GM12878 (cell line): ENCODE results near the gene ELP2. TPM values are rescaled to one million over a fixed set of nuclear protein-coding genes. Genes with fewer than 3 reads are reported as not detected.

Experiments
- ATF3 ChIP-seq: IDR thresholded peaks from 2 replicates; pipeline ENCODE4 v1.6.1; 2011; ENCODE audit warnings: low read depth, mild to moderate bottlenecking, low read length, moderate library complexity, borderline replicate concordance; ENCODE audit errors: extremely low read depth
- BACH1 ChIP-seq: fragments of 450-650 bp; IDR thresholded peaks from 2 replicates; pipeline ENCODE4 v1.6.1; 2017; ENCODE audit warnings: mild to moderate bottlenecking, borderline replicate concordance
- CBX3 ChIP-seq: fragments of 200-600 bp; sonication (generic); IDR thresholded peaks from 2 replicates; pipeline ENCODE4 v1.6.1; 2016; ENCODE audit warnings: low read depth, borderline replicate concordance
- CBX5 ChIP-seq: sonication (generic); IDR thresholded peaks from 2 replicates; pipeline ENCODE4 v1.6.1; 2016; ENCODE audit warnings: low read depth, moderate library complexity, mild to moderate bottlenecking, inconsistent platforms
- CHD1 ChIP-seq: IDR thresholded peaks from 2 replicates; pipeline ENCODE4 v1.6.1; 2012; ENCODE audit warnings: low read depth, low read length, improper control_type of control experiment
- CREB1 ChIP-seq: IDR thresholded peaks from 2 replicates; pipeline ENCODE4 v1.6.1; 2012; ENCODE audit warnings: low read depth, mild to moderate bottlenecking, inconsistent platforms
- EZH2 ChIP-seq: IDR thresholded peaks from 2 replicates; pipeline ENCODE4 v1.6.1; 2012; ENCODE audit warnings: low read depth, mild to moderate bottlenecking, control low read depth, inconsistent platforms, low read length, borderline replicate concordance; ENCODE audit not compliant: control insufficient read depth
- HCFC1 ChIP-seq: fragments of 150-350 bp; IDR thresholded peaks from 2 replicates; pipeline ENCODE4 v1.6.1; 2014; ENCODE audit warnings: low read length
- IKZF1 ChIP-seq: fragments of 450-650 bp; conservative IDR thresholded peaks from 2 replicates; pipeline ENCODE4 v1.6.1; 2017; ENCODE audit warnings: antibody characterized with exemption, mild to moderate bottlenecking
- IRF3 ChIP-seq: fragments of 450-650 bp; IDR thresholded peaks from 2 replicates; pipeline ENCODE4 v1.6.1; 2014; ENCODE audit warnings: mild to moderate bottlenecking
- IRF4 ChIP-seq: IDR thresholded peaks from 2 replicates; pipeline ENCODE4 v1.6.1; 2011; ENCODE audit warnings: low read depth, low read length
- MTA2 ChIP-seq: fragments of 450-650 bp; IDR thresholded peaks from 2 replicates; pipeline ENCODE4 v1.6.1; 2016; ENCODE audit warnings: low read depth, mild to moderate bottlenecking, moderate library complexity
- NFIC ChIP-seq: IDR thresholded peaks from 2 replicates; pipeline ENCODE4 v1.6.1; 2012; ENCODE audit warnings: low read depth, mild to moderate bottlenecking, inconsistent platforms, low read length, moderate library complexity
- NFYB ChIP-seq: IDR thresholded peaks from 2 replicates; pipeline ENCODE4 v1.6.1; 2011; ENCODE audit warnings: low read depth, mild to moderate bottlenecking, low read length, improper control_type of control experiment, moderate library complexity; ENCODE audit not compliant: insufficient read depth
- NR2C2 ChIP-seq: IDR thresholded peaks from 2 replicates; pipeline ENCODE4 v1.6.1; 2011; ENCODE audit warnings: borderline replicate concordance, low read depth; ENCODE audit not compliant: control insufficient read depth, insufficient read length
- NRF1 ChIP-seq: conservative IDR thresholded peaks from 2 replicates; pipeline ENCODE4 v1.6.1; 2011; ENCODE audit warnings: mild to moderate bottlenecking, low read depth, low read length, improper control_type of control experiment
- PBX3 ChIP-seq: IDR thresholded peaks from 2 replicates; pipeline ENCODE4 v1.6.1; 2011; ENCODE audit warnings: mild to moderate bottlenecking, low read depth, low read length, moderate library complexity; ENCODE audit not compliant: insufficient replicate concordance
- RBBP5 ChIP-seq: fragments of 200-600 bp; sonication (generic); conservative IDR thresholded peaks from 2 replicates; pipeline ENCODE4 v1.6.1; 2016
- SIN3A ChIP-seq: IDR thresholded peaks from 2 replicates; pipeline ENCODE4 v1.6.1; 2012; ENCODE audit warnings: low read depth, low read length, improper control_type of control experiment
- SRF ChIP-seq, 2 experiments: IDR thresholded peaks; 2 replicates each; pipeline ENCODE4 v1.6.1; 2011; ENCODE audit warnings: low read depth in 2 of 2, low read length in 2 of 2, mild to moderate bottlenecking in 1 of 2, moderate library complexity in 1 of 2
- STAT1 ChIP-seq: fragments of 450-650 bp; conservative IDR thresholded peaks from 2 replicates; pipeline ENCODE4 v1.6.1; 2014; ENCODE audit warnings: antibody characterized with exemption, mild to moderate bottlenecking
- TAF1 ChIP-seq: IDR thresholded peaks from 2 replicates; pipeline ENCODE4 v1.6.1; 2011; ENCODE audit warnings: mild to moderate bottlenecking, low read depth, low read length, borderline replicate concordance
- TBL1XR1 ChIP-seq: IDR thresholded peaks from 2 replicates; pipeline ENCODE4 v1.6.1; 2012; ENCODE audit warnings: low read depth, low read length, improper control_type of control experiment
- TCF12 ChIP-seq: IDR thresholded peaks from 2 replicates; pipeline ENCODE4 v1.6.1; 2011; ENCODE audit warnings: low read depth, mild to moderate bottlenecking, low read length
- USF1 ChIP-seq: IDR thresholded peaks from 2 replicates; pipeline ENCODE4 v1.6.1; 2011; ENCODE audit warnings: borderline replicate concordance, low read depth, mild to moderate bottlenecking, moderate library complexity, mixed read lengths, low read length; ENCODE audit not compliant: insufficient read depth; ENCODE audit errors: extremely low read length
- YBX1 ChIP-seq: fragments of 450-650 bp; IDR thresholded peaks from 2 replicates; pipeline ENCODE4 v1.6.1; 2016; ENCODE audit warnings: antibody characterized with exemption
- ZBTB33 ChIP-seq: fragments of 450-650 bp; IDR thresholded peaks from 2 replicates; pipeline ENCODE4 v1.6.1; 2017; ENCODE audit warnings: mild to moderate bottlenecking
- polyA plus RNA-seq, 11 experiments: library from polyadenylated mRNA; depleted of rRNA in 4 of 11; unstranded in 6 of 11; stranded (reverse) in 5 of 11; fragments of >200 nt; fragmentation: Nextera tagmentation in 4 of 11; fragmentation: Illumina TruSeq in 1 of 11; extraction: Ambion mirVana in 4 of 11; extraction: Trizol in 1 of 11; gene quantifications; 1 replicate in 1 of 11; 2 replicates in 10 of 11; pipeline versions ENCODE4 v1.2.1 to v1.2.3, GENCODE V29; 2011 to 2016; ENCODE audit warnings: inconsistent platforms in 2 of 11, missing spikeins in 2 of 11, low read depth in 1 of 11
- total RNA-seq, 4 experiments: library from RNA; depleted of rRNA in 3 of 4; stranded (reverse); fragments of >200 nt in 3 of 4; fragmentation: Illumina TruSeq in 1 of 4; extraction: Trizol in 1 of 4; gene quantifications; 2 replicates each; pipeline versions ENCODE4 v1.2.1 to v1.2.3, GENCODE V29; 2013 to 2021

The ELP2 gene
- total and polyA plus RNA-seq, 10 of the 15 experiments (the other 5 are each of a cell fraction or from before 2014, with no cell fraction given), result 56.9 to 134 (median 88.5) TPM

- TF ChIP-seq PBX3 (no peak), STAT1 (no peak), IRF4 (peak; percentile 73; the same call in 1 of the 2 replicates), USF1 (no peak), TCF12 (no peak), TBL1XR1 (no peak), ZBTB33 (no peak), YBX1 (no peak), CBX3 (no peak), CBX5 (no peak), ATF3 (no peak), CREB1 (0 out of 2 replicates have a peak, but pooled peaks have one; percentile 15), NR2C2 (no peak), EZH2 (no peak), NFIC (peak; percentile 47; the same call in 1 of the 2 replicates), HCFC1 (no peak), NRF1 (no peak), CHD1 (no peak), IKZF1 (no peak), RBBP5 (no peak), BACH1 (no peak), NFYB (no peak), IRF3 (no peak), MTA2 (no peak), SIN3A (no peak), SRF (IDR thresholded peaks at IDR 0.05; ENCODE audit: low read depth in 2 of 2, low read length in 2 of 2) (peak; percentile 37 to 57; a peak in 3 of 4 replicates), TAF1 (no peak)
Measured at GRCh38 chr18:36149514-36150289, 20.0 kb downstream of the ELP2 start (continued).
